HG03175 (cell line): ENCODE measurements around the gene CSF1R.

ENCODE experiments used
- ATAC-seq: cut with Tn5 transposase; IDR thresholded peaks from one replicate; pipeline ENCODE4 v1.9.1; 2021; ENCODE audit warnings: mild to moderate bottlenecking, moderate library complexity; ENCODE audit not compliant: unreplicated experiment

Gene CSF1R

GRCh38 chr5:150085950-150086715 is at the start of gene CSF1R:
TSS of gene CSF1R (minus strand) at chr5:150086554. CDS start at chr5:150086427, 127 bp downstream.
- no peak for ATAC-seq

- no peak for ATAC-seq
Observed at GRCh38 chr5:150135557-150136304, 49.4 kb upstream of the CSF1R start.

- ATAC-seq: no peak
Observed at GRCh38 chr5:150134198-150134588, 47.8 kb upstream of the CSF1R start.

GRCh38 chr5:150133581-150134197 is 47.3 kb upstream of the CSF1R start:
- ATAC-seq: no peak

GRCh38 chr5:150132740-150133139 is 46.4 kb upstream of the CSF1R start:
- ATAC-seq: no peak

- no peak for ATAC-seq
Observed at GRCh38 chr5:150131978-150132694, 45.8 kb upstream of the CSF1R start.

- no peak for ATAC-seq
Observed at GRCh38 chr5:150131461-150131860, 45.1 kb upstream of the CSF1R start.

GRCh38 chr5:150130493-150130922 is 44.2 kb upstream of the CSF1R start:
- no peak for ATAC-seq

- ATAC-seq: no peak
Observed at GRCh38 chr5:150129813-150130492, 43.6 kb upstream of the CSF1R start.

GRCh38 chr5:150129454-150129812 is 43.1 kb upstream of the CSF1R start:
- no peak for ATAC-seq

GRCh38 chr5:150126921-150127265 is 40.5 kb upstream of the CSF1R start:
- ATAC-seq: no peak

- no peak for ATAC-seq
Observed at GRCh38 chr5:150126199-150126920, 40.0 kb upstream of the CSF1R start.

- no peak for ATAC-seq
Observed at GRCh38 chr5:150125334-150125733, 39.0 kb upstream of the CSF1R start.

GRCh38 chr5:150124596-150124995 is 38.2 kb upstream of the CSF1R start:
- ATAC-seq: no peak

GRCh38 chr5:150124111-150124557 is 37.8 kb upstream of the CSF1R start:
- no peak for ATAC-seq

GRCh38 chr5:150123542-150123941 is 37.2 kb upstream of the CSF1R start:
- no peak for ATAC-seq

- no peak for ATAC-seq
Observed at GRCh38 chr5:150122536-150123481, 36.5 kb upstream of the CSF1R start.

GRCh38 chr5:150122158-150122510 is 35.8 kb upstream of the CSF1R start:
- ATAC-seq: peak; percentile 80
